Nephron progenitor cell (in vitro differentiated cells): ENCODE measurements around the gene HOXC5.

ENCODE experiments used
- DNase-seq: peaks from one replicate; pipeline ENCODE4 v3.0.0; 2021
- H3K27ac Mint-ChIP-seq: 2 replicates; pipeline ENCODE4 v1.8.0; 2021; ENCODE audit warnings: mild to moderate bottlenecking, moderate library complexity, mixed read lengths
- H3K27me3 Mint-ChIP-seq: 2 replicates; pipeline ENCODE4 v1.8.0; 2021; ENCODE audit warnings: mild to moderate bottlenecking, low read depth, mixed read lengths; ENCODE audit not compliant: poor library complexity
- H3K36me3 Mint-ChIP-seq: 2 replicates; pipeline ENCODE4 v1.8.0; 2021; ENCODE audit warnings: low read depth, mixed read lengths
- H3K4me1 Mint-ChIP-seq: 2 replicates; pipeline ENCODE4 v1.8.0; 2021; ENCODE audit warnings: mixed read lengths
- H3K4me3 Mint-ChIP-seq: 2 replicates; pipeline ENCODE4 v1.8.0; 2021; ENCODE audit warnings: mild to moderate bottlenecking, moderate library complexity, mixed read lengths
- H3K9me3 Mint-ChIP-seq: 2 replicates; pipeline ENCODE4 v1.8.0; 2021; ENCODE audit warnings: mild to moderate bottlenecking, moderate library complexity, mixed read lengths
- CTCF ChIP-seq: fragments of 200-600 bp; sonication (generic); IDR thresholded peaks from 2 replicates; pipeline ENCODE4 v1.5.0; 2021; ENCODE audit warnings: antibody characterized with exemption

Gene HOXC5

GRCh38 chr12:54025499-54026405, 7.1 kb upstream of the HOXC5 start:
- Mint-ChIP-seq H3K9me3 (no peaks in the 10 kb centered on the region), H3K4me3 (peak overlapping the region; percentile 91), H3K27ac (peak overlapping the region; percentile 99), H3K27me3 (peaks cover 6% of the 10 kb centered on the region), H3K4me1 (peaks cover 92% of the 10 kb centered on the region), H3K36me3 (peaks cover 44% of the 10 kb centered on the region)
- no peak for TF ChIP-seq CTCF
- DNase-seq = peak; percentile 47

- TF ChIP-seq CTCF = no peak
- Mint-ChIP-seq H3K36me3 (peaks cover 36% of the 10 kb centered on the region), H3K9me3 (no peaks in the 10 kb centered on the region), H3K4me3 (peak overlapping the region; percentile 91), H3K27me3 (peaks cover 5% of the 10 kb centered on the region), H3K27ac (peak overlapping the region; percentile 99), H3K4me1 (peaks cover 96% of the 10 kb centered on the region)
- peak; percentile 40 for DNase-seq
These were observed 6.0 kb upstream of the HOXC5 start for GRCh38 chr12:54026640-54027441.

DNA sequence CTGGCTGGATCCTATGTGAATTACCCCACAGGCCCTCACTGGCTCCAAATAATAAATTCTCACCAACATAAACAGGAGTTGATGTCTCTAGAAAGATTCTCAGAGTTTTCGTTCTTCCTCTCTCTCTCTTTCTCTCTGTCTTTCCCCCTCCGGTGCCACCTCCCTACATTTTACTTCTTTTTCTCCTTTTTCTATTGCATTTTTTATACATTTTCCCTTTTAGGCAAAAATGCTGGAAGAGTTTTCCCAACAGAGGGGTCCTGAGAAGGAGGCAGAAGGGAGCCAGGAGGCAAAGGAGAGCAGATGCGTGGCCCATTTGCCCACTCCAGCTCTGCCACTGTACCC, 5.4 kb upstream of the HOXC5 start:
- DNase-seq = no peak
- Mint-ChIP-seq H3K9me3 (no peaks in the 10 kb centered on the region), H3K27me3 (peaks cover 6% of the 10 kb centered on the region), H3K4me1 (peaks cover 96% of the 10 kb centered on the region), H3K4me3 (peak overlapping the region; percentile 91), H3K27ac (peak overlapping the region; percentile 99), H3K36me3 (peaks cover 30% of the 10 kb centered on the region)
- no peak for TF ChIP-seq CTCF

- peak; percentile 40 for DNase-seq
- Mint-ChIP-seq H3K27me3 (peaks cover 2% of the 10 kb centered on the region), H3K27ac (peak within 1 kb of the TSS; percentile 99), H3K9me3 (no peaks in the 10 kb centered on the region), H3K4me3 (peak within 1 kb of the TSS; percentile 91), H3K4me1 (peaks cover 93% of the 10 kb centered on the region), H3K36me3 (peaks cover 27% of the 10 kb centered on the region)
- TF ChIP-seq CTCF = no peak
These were observed 4.3 kb upstream of the HOXC5 start, which contains the start of gene HOXC6 for GRCh38 chr12:54028314-54029201. HOXC6 (plus strand) TSS chr12:54028440; CDS start chr12:54028522, 82 bp downstream.

DNA sequence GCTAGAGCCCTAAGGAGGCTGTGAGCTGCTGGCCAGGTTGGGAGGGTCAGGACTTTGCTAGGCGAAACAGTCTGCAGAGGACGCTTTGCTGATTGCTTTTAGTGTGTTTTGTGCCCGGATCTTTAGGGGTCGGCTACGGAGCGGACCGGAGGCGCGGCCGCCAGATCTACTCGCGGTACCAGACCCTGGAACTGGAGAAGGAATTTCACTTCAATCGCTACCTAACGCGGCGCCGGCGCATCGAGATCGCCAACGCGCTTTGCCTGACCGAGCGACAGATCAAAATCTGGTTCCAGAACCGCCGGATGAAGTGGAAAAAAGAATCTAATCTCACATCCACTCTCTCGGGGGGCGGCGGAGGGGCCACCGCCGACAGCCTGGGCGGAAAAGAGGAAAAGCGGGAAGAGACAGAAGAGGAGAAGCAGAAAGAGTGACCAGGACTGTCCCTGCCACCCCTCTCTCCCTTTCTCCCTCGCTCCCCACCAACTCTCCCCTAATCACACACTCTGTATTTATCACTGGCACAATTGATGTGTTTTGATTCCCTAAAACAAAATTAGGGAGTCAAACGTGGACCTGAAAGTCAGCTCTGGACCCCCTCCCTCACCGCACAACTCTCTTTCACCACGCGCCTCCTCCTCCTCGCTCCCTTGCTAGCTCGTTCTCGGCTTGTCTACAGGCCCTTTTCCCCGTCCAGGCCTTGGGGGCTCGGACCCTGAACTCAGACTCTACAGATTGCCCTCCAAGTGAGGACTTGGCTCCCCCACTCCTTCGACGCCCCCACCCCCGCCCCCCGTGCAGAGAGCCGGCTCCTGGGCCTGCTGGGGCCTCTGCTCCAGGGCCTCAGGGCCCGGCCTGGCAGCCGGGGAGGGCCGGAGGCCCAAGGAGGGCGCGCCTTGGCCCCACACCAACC, 3.1 kb upstream of the HOXC5 start:
- Mint-ChIP-seq H3K4me1 (peaks cover 84% of the 10 kb centered on the region), H3K27ac (peak overlapping the region; percentile 100), H3K27me3 (peaks cover 2% of the 10 kb centered on the region), H3K4me3 (peak overlapping the region; percentile 91), H3K9me3 (no peaks in the 10 kb centered on the region), H3K36me3 (peaks cover 19% of the 10 kb centered on the region)
- peak; percentile 49 for DNase-seq
- no peak for TF ChIP-seq CTCF
